IMR-90 (cell line): ENCODE data around the gene ACTN2. TPM values are rescaled to one million over a fixed set of nuclear protein-coding genes. Genes with fewer than 3 reads are reported as not detected.

Experiments used
- ATAC-seq: fragments of 200-7000 bp; cut with Tn5 transposase; 2 replicates; pipeline ENCODE4 v1.9.1; 2020; ENCODE audit warnings: low read depth, mild to moderate bottlenecking, moderate library complexity
- BruUV-seq: library from RNA; stranded (reverse); fragments of 400-500 nt; replicated peaks from 2 replicates; lab custom pipeline; 2021; lab: Mats Ljungman, UMichigan
- CTCF ChIA-PET: fragments of 300-600 bp; formaldehyde crosslinking; extraction: SDS; loops from one replicate; lab custom pipeline; 2021; ENCODE audit warnings: antibody characterized with exemption; lab: Yijun Ruan, JAX
- POLR2A ChIA-PET: fragments of 300-600 bp; sonication (Branson Sonifier 250); formaldehyde crosslinking; loops from one replicate; lab custom pipeline; 2022; ENCODE audit warnings: antibody characterized with exemption; ENCODE audit not compliant: unreplicated experiment; lab: Charles Lee
- DNase-seq: peaks from one replicate; pipeline ENCODE4 v3.0.0; 2013
- H2AFZ ChIP-seq: replicated peaks from 2 replicates; pipeline ENCODE3; 2013; ENCODE audit warnings: low read length, mild to moderate bottlenecking; ENCODE audit not compliant: poor library complexity
- H2AK5ac ChIP-seq: 2 replicates; pipeline ENCODE4 v1.6.1; 2013; ENCODE audit warnings: low read depth, low read length, inconsistent platforms
- H2AK9ac ChIP-seq: replicated peaks from 2 replicates; pipeline ENCODE3; 2013; ENCODE audit warnings: mild to moderate bottlenecking, low read depth, low read length, moderate library complexity; ENCODE audit not compliant: poor library complexity
- H2BK120ac ChIP-seq: 2 replicates; pipeline ENCODE4 v1.6.1; 2013; ENCODE audit warnings: low read depth, low read length, inconsistent platforms
- H2BK15ac ChIP-seq: 3 replicates; pipeline ENCODE4 v1.6.1; 2013; ENCODE audit warnings: low read depth, low read length, inconsistent platforms
- H2BK20ac ChIP-seq: 2 replicates; pipeline ENCODE4 v1.6.1; 2013; ENCODE audit warnings: low read depth, mild to moderate bottlenecking, inconsistent platforms, low read length, moderate library complexity
- H2BK5ac ChIP-seq: 2 replicates; pipeline ENCODE4 v1.6.1; 2013; ENCODE audit warnings: mild to moderate bottlenecking, low read depth, low read length, inconsistent platforms; ENCODE audit not compliant: poor library complexity, severe bottlenecking
- H3K14ac ChIP-seq: replicated peaks from 2 replicates; pipeline ENCODE4 v1.6.1; 2013; ENCODE audit warnings: low read depth, low read length, inconsistent platforms
- H3K18ac ChIP-seq: 2 replicates; pipeline ENCODE4 v1.6.1; 2013; ENCODE audit warnings: low read depth, low read length, control low read depth
- H3K23ac ChIP-seq: 2 replicates; pipeline ENCODE4 v1.6.1; 2013; ENCODE audit warnings: low read depth, low read length, inconsistent platforms
- H3K27ac ChIP-seq: 2 replicates; pipeline ENCODE4 v1.5.1; 2013; ENCODE audit warnings: mild to moderate bottlenecking, control low read depth, low read length; ENCODE audit not compliant: insufficient read depth
- H3K27me3 ChIP-seq: 2 replicates; pipeline ENCODE4 v1.6.1; 2013; ENCODE audit warnings: low read length; ENCODE audit not compliant: control insufficient read depth, insufficient read depth
- H3K36me3 ChIP-seq: 2 replicates; pipeline ENCODE4 v1.6.1; 2013; ENCODE audit warnings: low read length, mixed read lengths; ENCODE audit not compliant: control insufficient read depth, insufficient read depth
- H3K4ac ChIP-seq: 2 replicates; pipeline ENCODE4 v1.6.1; 2013; ENCODE audit warnings: low read depth, low read length, inconsistent platforms
- H3K4me1 ChIP-seq: 2 replicates; pipeline ENCODE4 v1.6.1; 2013; ENCODE audit warnings: low read length, mixed read lengths; ENCODE audit not compliant: control insufficient read depth, insufficient read depth
- H3K4me2 ChIP-seq: 2 replicates; pipeline ENCODE4 v1.6.1; 2013; ENCODE audit warnings: low read depth, mild to moderate bottlenecking, control low read depth, low read length, moderate library complexity
- H3K4me3 ChIP-seq: 2 replicates; pipeline ENCODE4 v1.5.1; 2013; ENCODE audit warnings: low read depth, mild to moderate bottlenecking, control low read depth, low read length, moderate library complexity; ENCODE audit not compliant: insufficient read depth
- H3K56ac ChIP-seq: 2 replicates; pipeline ENCODE4 v1.6.1; 2013; ENCODE audit warnings: low read length, inconsistent platforms; ENCODE audit not compliant: insufficient read depth; ENCODE audit errors: extremely low read depth
- H3K79me1 ChIP-seq, 2 experiments: 2 replicates each; pipeline ENCODE4 v1.6.1; 2013; ENCODE audit warnings: low read length in 2 of 2, inconsistent platforms in 1 of 2, low read depth in 1 of 2
- H3K9ac ChIP-seq: 2 replicates; pipeline ENCODE4 v1.6.1; 2013; ENCODE audit warnings: low read depth, low read length, control low read depth
- H3K9me1 ChIP-seq: 2 replicates; pipeline ENCODE4 v1.6.1; 2013; ENCODE audit warnings: low read length, inconsistent platforms; ENCODE audit not compliant: insufficient read depth
- H3K9me3 ChIP-seq: 2 replicates; pipeline ENCODE4 v1.6.1; 2013; ENCODE audit warnings: low read length; ENCODE audit not compliant: control insufficient read depth, insufficient read depth
- H4K20me1 ChIP-seq: 2 replicates; pipeline ENCODE4 v1.6.1; 2013; ENCODE audit warnings: low read length, inconsistent platforms; ENCODE audit not compliant: insufficient read depth
- H4K5ac ChIP-seq: 2 replicates; pipeline ENCODE4 v1.6.1; 2013; ENCODE audit warnings: mild to moderate bottlenecking, low read depth, low read length, control low read depth
- H4K8ac ChIP-seq, 2 experiments: 2 replicates each; pipeline ENCODE4 v1.6.1; 2013; ENCODE audit warnings: low read depth in 2 of 2, low read length in 2 of 2, control low read depth in 1 of 2, inconsistent platforms in 1 of 2
- H4K91ac ChIP-seq: 2 replicates; pipeline ENCODE4 v1.6.1; 2013; ENCODE audit warnings: low read depth, low read length, inconsistent platforms; ENCODE audit not compliant: insufficient read depth
- BHLHE40 ChIP-seq: fragments of 150-350 bp; IDR thresholded peaks from 2 replicates; pipeline ENCODE4 v1.6.1; 2016; ENCODE audit warnings: mild to moderate bottlenecking, low read depth, low read length
- CEBPB ChIP-seq: IDR thresholded peaks from 2 replicates; pipeline ENCODE4 v1.6.1; 2012; ENCODE audit warnings: low read depth, low read length, improper control_type of control experiment
- CHD1 ChIP-seq: IDR thresholded peaks from 2 replicates; pipeline ENCODE4 v1.6.1; 2012; ENCODE audit warnings: low read depth, low read length, improper control_type of control experiment
- CTCF ChIP-seq: conservative IDR thresholded peaks from 2 replicates; pipeline ENCODE4 v1.5.1; 2012; ENCODE audit warnings: mild to moderate bottlenecking, low read depth, low read length, improper control_type of control experiment
- ELK1 ChIP-seq: fragments of 150-350 bp; IDR thresholded peaks from 2 replicates; pipeline ENCODE4 v1.6.1; 2016; ENCODE audit warnings: low read depth, mild to moderate bottlenecking, low read length, moderate library complexity, borderline replicate concordance
- FOS ChIP-seq: fragments of 150-350 bp; IDR thresholded peaks from 2 replicates; pipeline ENCODE4 v1.6.1; 2016; ENCODE audit warnings: low read depth, low read length
- MAFK ChIP-seq: IDR thresholded peaks from 2 replicates; pipeline ENCODE4 v1.6.1; 2012; ENCODE audit warnings: low read depth, low read length, improper control_type of control experiment
- MAZ ChIP-seq: IDR thresholded peaks from 2 replicates; pipeline ENCODE4 v1.6.1; 2012; ENCODE audit warnings: low read depth, mild to moderate bottlenecking, low read length, improper control_type of control experiment, moderate library complexity, borderline replicate concordance
- MXI1 ChIP-seq: IDR thresholded peaks from 2 replicates; pipeline ENCODE4 v1.6.1; 2012; ENCODE audit warnings: low read depth, mild to moderate bottlenecking, low read length, moderate library complexity, borderline replicate concordance
- NFE2L2 ChIP-seq: fragments of 150-350 bp; IDR thresholded peaks from 2 replicates; pipeline ENCODE4 v1.6.1; 2016; ENCODE audit warnings: low read depth, mild to moderate bottlenecking, low read length
- POLR2A ChIP-seq: IDR thresholded peaks from 2 replicates; pipeline ENCODE4 v1.6.1; 2012; ENCODE audit warnings: mild to moderate bottlenecking, low read depth, low read length
- RAD21 ChIP-seq: IDR thresholded peaks from 2 replicates; pipeline ENCODE4 v1.6.1; 2012; ENCODE audit warnings: low read length, improper control_type of control experiment
- RCOR1 ChIP-seq: IDR thresholded peaks from 2 replicates; pipeline ENCODE4 v1.6.1; 2012; ENCODE audit warnings: mild to moderate bottlenecking, low read length, improper control_type of control experiment; ENCODE audit not compliant: insufficient replicate concordance
- RFX5 ChIP-seq: IDR thresholded peaks from 2 replicates; pipeline ENCODE4 v1.8.0; 2012; ENCODE audit warnings: low read depth, mild to moderate bottlenecking, low read length, moderate library complexity
- SMC3 ChIP-seq: fragments of 150-350 bp; IDR thresholded peaks from 2 replicates; pipeline ENCODE4 v1.6.1; 2016; ENCODE audit warnings: low read depth, mild to moderate bottlenecking, antibody characterized with exemption, low read length, moderate library complexity
- USF2 ChIP-seq: fragments of 150-350 bp; IDR thresholded peaks from 2 replicates; pipeline ENCODE4 v1.6.1; 2017; ENCODE audit warnings: mild to moderate bottlenecking, antibody characterized with exemption, low read length, low read depth
- dilution Hi-C: fragments of 300-500 bp; cut with HindIII; formaldehyde crosslinking; loops from one replicate; pipeline ENCODE4 v1.14.3; 2018; ENCODE audit warnings: low sequenced_read_pairs; ENCODE audit not compliant: unreplicated experiment
- in situ Hi-C: fragments of 300-500 bp; cut with MboI; formaldehyde crosslinking; loops from 3 replicates; pipeline ENCODE4 v1.14.3; 2019; ENCODE audit warnings: low sequenced_read_pairs, inconsistent platforms, mixed read lengths
- intact Hi-C: fragments of 100-400 bp; cut with micrococcal nuclease; formaldehyde crosslinking; loops from 2 replicates; pipeline ENCODE4 v1.10.0; 2022
- polyA plus RNA-seq, 3 experiments: library from polyadenylated mRNA; depleted of rRNA; stranded (reverse); fragments of >200 nt; gene quantifications; 2 replicates each; pipeline ENCODE4 v1.2.3, GENCODE V29; 2012; ENCODE audit warnings: low replicate concordance in 1 of 3
- total RNA-seq: library from RNA; depleted of rRNA; stranded (reverse); fragments of >200 nt; gene quantifications from 2 replicates; pipeline ENCODE4 v1.2.3, GENCODE V29; 2012

ACTN2 gene
- total and polyA plus RNA-seq, 2 of the 4 experiments (the other 2 are of a cell fraction): under 0.01 TPM; not detected in 1

GRCh38 chr1:236800623-236801022 lies 114.3 kb downstream of the ACTN2 start:
- Histone ChIP-seq H3K9me1 (no peaks in the 10 kb centered on the region), H4K5ac (no peak overlapping the region), H2BK20ac (no peak overlapping the region), H3K9me3 (no peaks in the 10 kb centered on the region), H2BK15ac (no peak overlapping the region), H2AK5ac (no peak overlapping the region), H3K79me1 (peaks cover 34 to 37% of the 10 kb centered on the region in 2 experiments), H3K9ac (no peak overlapping the region), H4K20me1 (no peaks in the 10 kb centered on the region), H2AFZ (no peak overlapping the region), H3K4ac (no peak overlapping the region), H2AK9ac (no peak overlapping the region), H3K56ac (no peak overlapping the region), H3K14ac (no peak overlapping the region), H3K18ac (no peak overlapping the region), H4K8ac (no peak overlapping the region), H3K4me1 (no peaks in the 10 kb centered on the region), H4K91ac (no peak overlapping the region), H3K4me2 (no peak overlapping the region), H3K4me3 (no peak overlapping the region), H3K27ac (no peak overlapping the region), H3K36me3 (0 out of 2 replicates have a peak, but pooled peaks cover 2% of the 10 kb centered on the region), H2BK5ac (no peak overlapping the region), H3K27me3 (no peaks in the 10 kb centered on the region), H2BK120ac (no peak overlapping the region), H3K23ac (no peak overlapping the region)
- ATAC-seq: no peak
- DNase-seq: no peak
- dilution Hi-C loops (no loop called here), intact Hi-C loops (no loop called here), in situ Hi-C loops (no loop called here)
- CTCF ChIA-PET: no interaction called here
- BruUV-seq: no TSS peak
- TF ChIP-seq CHD1: no peak
- TF ChIP-seq RFX5: no peak
- no peak for TF ChIP-seq MXI1
- TF ChIP-seq MAZ: no peak
- TF ChIP-seq CTCF: no peak
- TF ChIP-seq ELK1: no peak
- TF ChIP-seq RCOR1: no peak
- TF ChIP-seq BHLHE40: no peak
- TF ChIP-seq POLR2A: no peak
- no peak for TF ChIP-seq NFE2L2
- TF ChIP-seq USF2: no peak
- TF ChIP-seq SMC3: no peak
- TF ChIP-seq FOS: no peak
- no peak for TF ChIP-seq MAFK
- no peak for TF ChIP-seq RAD21
- TF ChIP-seq CEBPB: no peak
- POLR2A ChIA-PET: no interaction called here
